BJ (cell line): ENCODE measurements around the gene MVK. TPM values are rescaled to one million over a fixed set of nuclear protein-coding genes. Genes with fewer than 3 reads are reported as not detected.

Source experiments
- CTCF ChIA-PET: fragments of 350-600 bp; formaldehyde crosslinking; extraction: SDS; loops from one replicate; lab custom pipeline; 2021; ENCODE audit warnings: antibody characterized with exemption, inconsistent platforms; lab: Yijun Ruan, JAX
- POLR2A ChIA-PET: fragments of 300-600 bp; sonication (Branson Sonifier 250); formaldehyde crosslinking; extraction: SDS; loops from one replicate; lab custom pipeline; 2021; ENCODE audit warnings: antibody characterized with exemption; lab: Charles Lee
- DNase-seq: peaks from one replicate; pipeline ENCODE4 v3.0.0-alpha.2; 2011; ENCODE audit warnings: low read depth
- H3K27me3 ChIP-seq: 2 replicates; pipeline ENCODE4 v1.6.0; 2011; ENCODE audit warnings: low read length; ENCODE audit not compliant: control insufficient read depth, insufficient read depth
- H3K36me3 ChIP-seq: 2 replicates; pipeline ENCODE4 v1.5.1; 2011; ENCODE audit warnings: low read length; ENCODE audit not compliant: control insufficient read depth, insufficient read depth
- H3K4me3 ChIP-seq: 2 replicates; pipeline ENCODE4 v1.5.1; 2011; ENCODE audit warnings: low read depth, mild to moderate bottlenecking, control low read depth, low read length
- polyA plus RNA-seq: library from polyadenylated mRNA; depleted of rRNA; stranded (reverse); fragments of >200 nt; gene quantifications from 2 replicates; pipeline ENCODE4 v1.2.3, GENCODE V29; 2011
- TF ChIP-seq, protein P1 (sequence below): IDR thresholded peaks from 2 replicates; pipeline ENCODE4 v1.5.1; 2011; ENCODE audit warnings: low read depth, mild to moderate bottlenecking, control low read depth, inconsistent platforms, low read length, moderate library complexity; ENCODE audit not compliant: insufficient read depth

MVK gene
- polyA plus RNA-seq, 1 experiment = 7.5 TPM

DNA sequence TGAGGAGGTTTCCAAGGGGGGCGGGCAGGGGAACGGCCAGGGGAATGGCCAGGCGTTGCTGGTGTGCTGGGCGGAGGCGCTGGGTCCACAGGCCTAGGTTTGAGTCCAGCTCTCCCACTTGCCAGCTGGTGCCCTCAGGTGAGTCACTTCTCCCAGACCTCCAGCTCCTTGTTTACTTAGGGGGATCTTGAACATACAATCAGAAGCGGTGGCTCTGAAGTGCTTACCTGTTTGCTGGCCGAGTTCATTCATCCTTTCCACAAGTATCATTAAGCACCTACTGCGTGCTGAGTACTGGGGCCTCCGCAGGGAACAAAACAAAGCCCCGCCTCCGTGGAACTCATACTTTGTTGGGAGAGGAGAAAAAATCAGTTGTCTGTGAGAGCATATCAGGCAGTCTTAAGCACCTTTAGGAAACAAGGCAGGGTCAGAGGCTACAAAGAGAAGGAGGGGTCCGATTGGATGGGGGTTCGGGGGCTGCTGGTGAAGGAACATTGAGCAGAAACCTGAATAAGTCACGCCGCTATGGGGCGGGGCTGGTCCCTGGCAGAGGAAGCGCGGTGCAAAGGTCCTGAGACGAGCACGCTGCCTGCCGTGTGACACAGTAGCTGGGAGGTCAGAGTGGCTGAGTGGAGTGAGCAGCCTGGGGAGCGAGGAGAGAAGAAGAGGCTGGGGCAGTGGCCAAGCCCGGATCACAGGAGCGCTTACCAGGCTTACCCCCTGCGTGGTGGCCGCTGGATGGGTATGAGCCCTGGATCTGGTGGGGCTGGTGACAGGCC lies 15.1 kb downstream of the MVK start:
- no peak for DNase-seq
- TF ChIP-seq, protein P1, sequence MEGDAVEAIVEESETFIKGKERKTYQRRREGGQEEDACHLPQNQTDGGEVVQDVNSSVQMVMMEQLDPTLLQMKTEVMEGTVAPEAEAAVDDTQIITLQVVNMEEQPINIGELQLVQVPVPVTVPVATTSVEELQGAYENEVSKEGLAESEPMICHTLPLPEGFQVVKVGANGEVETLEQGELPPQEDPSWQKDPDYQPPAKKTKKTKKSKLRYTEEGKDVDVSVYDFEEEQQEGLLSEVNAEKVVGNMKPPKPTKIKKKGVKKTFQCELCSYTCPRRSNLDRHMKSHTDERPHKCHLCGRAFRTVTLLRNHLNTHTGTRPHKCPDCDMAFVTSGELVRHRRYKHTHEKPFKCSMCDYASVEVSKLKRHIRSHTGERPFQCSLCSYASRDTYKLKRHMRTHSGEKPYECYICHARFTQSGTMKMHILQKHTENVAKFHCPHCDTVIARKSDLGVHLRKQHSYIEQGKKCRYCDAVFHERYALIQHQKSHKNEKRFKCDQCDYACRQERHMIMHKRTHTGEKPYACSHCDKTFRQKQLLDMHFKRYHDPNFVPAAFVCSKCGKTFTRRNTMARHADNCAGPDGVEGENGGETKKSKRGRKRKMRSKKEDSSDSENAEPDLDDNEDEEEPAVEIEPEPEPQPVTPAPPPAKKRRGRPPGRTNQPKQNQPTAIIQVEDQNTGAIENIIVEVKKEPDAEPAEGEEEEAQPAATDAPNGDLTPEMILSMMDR = no peak
- ChIA-PET POLR2A (no interaction called here), CTCF (interaction anchor here (1.1 to 1.9 kb wide), 2 partner anchors 9 to 187 kb away, joined by 3 to 9 read pairs; no protein-coding TSS in a partner anchor)
- Histone ChIP-seq H3K36me3 (peaks cover 4% of the 10 kb centered on the region), H3K4me3 (no peak overlapping the region), H3K27me3 (no peaks in the 10 kb centered on the region)

DNA sequence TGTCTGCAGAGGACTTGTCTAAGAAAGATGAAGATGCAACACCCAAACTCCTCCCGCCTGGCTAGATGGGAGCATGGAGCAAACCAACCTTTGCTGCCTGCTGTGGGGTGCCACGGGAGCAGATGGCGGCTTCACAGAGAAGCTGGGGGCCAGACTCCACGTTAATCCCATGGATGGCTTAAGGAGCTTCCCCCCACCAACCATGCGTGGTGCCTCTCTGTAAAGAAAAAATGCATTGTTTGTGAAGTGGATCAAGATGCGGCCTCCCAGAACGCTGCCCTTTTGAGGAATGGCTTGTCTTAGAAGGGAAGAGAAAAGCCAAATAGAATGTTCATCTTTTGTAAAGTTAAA lies 15.6 kb downstream of the MVK start:
- TF ChIP-seq, protein P1 = no peak
- ChIA-PET POLR2A (no interaction called here), CTCF (interaction anchor here (1.1 to 1.9 kb wide), 3 partner anchors 8 to 187 kb away, joined by 3 to 9 read pairs (median 3); no protein-coding TSS in a partner anchor)

DNA sequence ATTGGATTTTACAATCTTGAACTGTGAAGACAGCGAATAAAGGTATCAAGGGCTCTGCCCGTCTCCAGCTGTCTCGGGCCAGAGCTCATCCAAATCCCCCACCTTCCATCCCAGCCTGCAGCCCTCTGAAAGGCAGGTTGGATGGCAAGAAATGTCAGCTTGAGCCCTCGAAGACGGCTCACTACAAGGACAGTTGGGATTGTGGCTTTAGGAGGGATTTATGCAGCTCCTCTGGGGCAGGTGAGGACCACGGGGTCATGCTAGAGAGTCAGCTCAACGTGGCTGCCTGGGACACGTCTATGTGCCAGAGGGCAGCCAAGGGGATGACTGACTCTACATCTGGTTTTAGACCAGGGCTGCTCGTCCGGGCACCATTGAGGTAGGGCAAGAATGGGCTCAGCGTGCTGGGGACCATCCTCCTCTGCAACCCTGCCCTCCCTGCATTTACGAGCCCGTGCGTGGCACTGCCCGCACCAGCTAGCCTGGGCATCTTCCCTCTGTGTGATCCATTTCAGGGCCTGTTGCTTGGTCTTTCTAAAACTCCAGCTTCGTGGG lies 16.2 kb downstream of the MVK start:
- ChIA-PET POLR2A (no interaction called here), CTCF (interaction anchor here (1.3 kb wide), 1 partner anchor 185 kb away, joined by 3 read pairs; no protein-coding TSS in a partner anchor)
- H3K36me3 ChIP-seq = peaks cover 4% of the 10 kb centered on the region
- H3K27me3 ChIP-seq = no peaks in the 10 kb centered on the region
- no peak overlapping the region for H3K4me3 ChIP-seq
- TF ChIP-seq, protein P1 = no peak
- no peak for DNase-seq

More for the DNA sequence above, 15.6 kb downstream of the MVK start:
- no peak for DNase-seq
- peaks cover 4% of the 10 kb centered on the region for H3K36me3 ChIP-seq
- H3K4me3 ChIP-seq = no peak overlapping the region
- no peaks in the 10 kb centered on the region for H3K27me3 ChIP-seq

DNA sequence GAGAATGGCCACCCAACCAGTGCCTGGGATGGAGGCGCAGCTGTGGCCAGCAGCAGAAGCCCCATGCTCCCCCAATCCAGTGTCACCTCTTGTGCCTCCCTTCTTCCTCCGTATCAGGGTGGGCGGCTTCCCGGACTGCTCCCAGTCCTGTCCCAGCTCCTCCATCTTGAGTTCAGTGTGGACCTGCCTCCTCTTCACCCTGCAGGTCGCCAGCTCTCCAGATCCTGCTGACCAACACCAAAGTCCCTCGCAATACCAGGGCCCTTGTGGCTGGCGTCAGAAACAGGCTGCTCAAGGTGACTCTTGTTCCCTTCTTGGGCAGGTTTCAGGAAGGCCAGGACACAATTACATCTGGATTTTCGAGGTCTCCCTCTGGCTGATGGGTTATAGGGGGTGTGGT lies 17.0 kb downstream of the MVK start:
- POLR2A ChIA-PET = interaction anchor here (0.6 kb wide), 1 partner anchor 281 kb away, joined by 3 read pairs; the partner anchor contains the start of gene FOXN4
- TF ChIP-seq, protein P1 = no peak
- Histone ChIP-seq H3K4me3 (no peak overlapping the region), H3K36me3 (peaks cover 4% of the 10 kb centered on the region), H3K27me3 (no peaks in the 10 kb centered on the region)
- no peak for DNase-seq
- CTCF ChIA-PET = interaction anchor here (1.3 kb wide), 1 partner anchor 184 kb away, joined by 3 read pairs; no protein-coding TSS in a partner anchor

DNA sequence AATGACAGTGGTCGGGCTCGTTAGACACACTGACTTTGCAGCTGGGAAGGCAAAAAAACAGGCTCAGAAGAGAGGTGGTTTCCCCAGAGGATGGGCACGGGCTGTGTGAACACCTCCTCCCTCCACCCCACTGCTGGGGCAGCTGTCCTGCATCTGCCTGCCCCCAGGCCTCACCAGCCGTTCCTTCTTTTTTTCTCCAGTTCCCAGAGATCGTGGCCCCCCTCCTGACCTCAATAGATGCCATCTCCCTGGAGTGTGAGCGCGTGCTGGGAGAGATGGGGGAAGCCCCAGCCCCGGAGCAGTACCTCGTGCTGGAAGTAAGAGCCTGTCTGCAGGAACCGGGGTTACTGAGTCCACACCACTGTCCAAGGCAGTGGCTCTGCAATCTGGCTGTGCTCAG lies 17.4 kb downstream of the MVK start:
- ChIA-PET POLR2A (interaction anchor here (0.6 kb wide), 1 partner anchor 282 kb away, joined by 3 read pairs; the partner anchor contains the start of gene FOXN4), CTCF (interaction anchor here (11.4 kb wide), 1 partner anchor 186 kb away, joined by 200 read pairs; no protein-coding TSS in a partner anchor)
- DNase-seq = no peak
- Histone ChIP-seq H3K27me3 (no peaks in the 10 kb centered on the region), H3K4me3 (no peak overlapping the region), H3K36me3 (peaks cover 4% of the 10 kb centered on the region)
- TF ChIP-seq, protein P1 = no peak
